ENCODE results near the gene COL4A2. TPM values are rescaled to one million over a fixed set of nuclear protein-coding genes. Genes with fewer than 3 reads are reported as not detected.

Gene COL4A2
- total RNA-seq, 1 experiment from 2014 or later: 1.6 TPM

GRCh38 chr13:110290826-110291225 is 16.3 kb upstream of the COL4A2 start:
- no peaks in the 10 kb centered on the region for H3K4me1 ChIP-seq (ENCODE audit: control insufficient read depth in 1 of 2, insufficient read depth in 2 of 2, low read length in 2 of 2)
- DNase-seq (ENCODE audit: low read depth, low spot score) (no peak), ATAC-seq (no peak)
- intact Hi-C loops (cut with micrococcal nuclease): no loop called here
- TF ChIP-seq ATF3 (IDR thresholded peaks at IDR 0.05) (no peak), MAX (IDR thresholded peaks at IDR 0.05) (no peak), ZNF274 (IDR thresholded peaks at IDR 0.05; ENCODE audit: low read depth, low read length) (no peak), TCF7L2 (IDR thresholded peaks at IDR 0.05; ENCODE audit: borderline replicate concordance, extremely low read depth, insufficient read depth, insufficient read length) (no peak), POLR2AphosphoS5 (IDR thresholded peaks at IDR 0.05; ENCODE audit: low read depth, low read length) (no peak), CBX3 (IDR thresholded peaks at IDR 0.05; ENCODE audit: low read depth) (no peak), ZBTB33 (IDR thresholded peaks at IDR 0.05; ENCODE audit: extremely low read depth, insufficient replicate concordance, low read length) (no peak), REST (IDR thresholded peaks at IDR 0.05; ENCODE audit: low read depth) (no peak), SIN3A (IDR thresholded peaks at IDR 0.05; ENCODE audit: low read depth) (no peak), ZFX (IDR thresholded peaks at IDR 0.05) (no peak)
- H3K9me3 ChIP-seq (ENCODE audit: control insufficient read depth in 1 of 2, insufficient read depth in 1 of 2, low read depth in 1 of 2, low read length in 2 of 2): no peaks in the 10 kb centered on the region
- H2AFZ ChIP-seq (ENCODE audit: low read depth, low read length, poor library complexity, severe bottlenecking): no peak overlapping the region
- no peaks in the 10 kb centered on the region for H3K36me3 ChIP-seq (ENCODE audit: control insufficient read depth in 1 of 2, insufficient read depth in 2 of 2, low read length in 2 of 2)
- H3K27ac ChIP-seq (ENCODE audit: low read depth, low read length): no peak overlapping the region
- no peaks in the 10 kb centered on the region for H3K9me2 ChIP-seq (ENCODE audit: insufficient read depth)
- no peaks in the 10 kb centered on the region for H3K79me2 ChIP-seq (ENCODE audit: insufficient read depth, low read length)
- POLR2A ChIA-PET: no interaction called here
- no peak overlapping the region for H3K4me2 ChIP-seq (ENCODE audit: low read length)
- peaks cover 31% of the 10 kb centered on the region for H3K27me3 ChIP-seq (ENCODE audit: insufficient read depth, low read length)
- BruUV-seq (replicated peaks): no TSS peak
- RAD21 ChIA-PET (ENCODE audit: low non-redundant PET in 1 of 2, low total read pairs in 2 of 2, uncharacterized antibody in 2 of 2, unreplicated experiment in 2 of 2): no interaction called here
- H3K9ac ChIP-seq (ENCODE audit: low read length): no peak overlapping the region
- no peak overlapping the region for H3K4me3 ChIP-seq (replicated peaks in 1 of 2; ENCODE audit: low read depth in 1 of 2, low read length in 2 of 2)
- CTCF ChIA-PET: no interaction called here
- no peaks in the 10 kb centered on the region for H4K20me1 ChIP-seq (ENCODE audit: insufficient read depth)
